Tibial nerve (tissue), 4 donors: ENCODE data around the gene CPAMD8. TPM values are rescaled to one million over a fixed set of nuclear protein-coding genes. Genes with fewer than 3 reads are reported as not detected.

Experiments
- DNase-seq, 2 donors: peaks; one replicate each; pipeline ENCODE4 v3.0.0-alpha.2; 2019; ENCODE audit warnings: low spot score in 2 of 2
- H3K27ac ChIP-seq, 4 donors: fragments of 200-600 bp; sonication (generic) in 3 of 4; one replicate each; pipeline ENCODE4 v1.5.1; 2017 to 2019; ENCODE audit warnings: mild to moderate bottlenecking in 1 of 4
- H3K27me3 ChIP-seq, 2 donors: fragments of 200-600 bp; sonication (generic) in 1 of 2; one replicate each; pipeline versions ENCODE4 v1.5.1 to v1.6.0; 2017 to 2019
- H3K36me3 ChIP-seq, 3 donors: fragments of 200-600 bp; sonication (generic); one replicate each; pipeline ENCODE4 v1.5.1; 2018 to 2019
- H3K4me1 ChIP-seq, 4 donors: fragments of 200-600 bp; sonication (generic) in 3 of 4; one replicate each; pipeline ENCODE4 v1.5.1; 2017 to 2019
- H3K4me3 ChIP-seq, 4 donors: fragments of 200-600 bp; sonication (generic) in 3 of 4; one replicate each; pipeline ENCODE4 v1.5.1; 2017 to 2019; ENCODE audit warnings: mild to moderate bottlenecking in 1 of 4, moderate library complexity in 1 of 4
- H3K9me3 ChIP-seq, 4 donors: fragments of 200-600 bp; sonication (generic) in 3 of 4; one replicate each; pipeline ENCODE4 v1.5.1; 2017 to 2019
- CTCF ChIP-seq, 5 experiments: fragments of 200-600 bp in 3 of 5; fragments of 450-650 bp in 2 of 5; sonication (generic) in 3 of 5; IDR thresholded peaks; one replicate each; pipeline ENCODE4 v1.5.1; 2016 to 2019; ENCODE audit warnings: antibody characterized with exemption in 5 of 5, mild to moderate bottlenecking in 3 of 5, moderate library complexity in 2 of 5
- EP300 ChIP-seq, 2 donors: sonication (generic); formaldehyde crosslinking; IDR thresholded peaks; one replicate each; pipeline ENCODE4 v1.6.1; 2017; ENCODE audit warnings: antibody characterized with exemption in 2 of 2, mild to moderate bottlenecking in 1 of 2
- POLR2A ChIP-seq, 2 donors: fragments of 450-650 bp; IDR thresholded peaks; one replicate each; pipeline ENCODE4 v1.6.1; 2017; ENCODE audit warnings: antibody characterized with exemption in 2 of 2, mild to moderate bottlenecking in 2 of 2, moderate library complexity in 2 of 2
- WGBS, 2 donors: methylation state at CpG; one replicate each; pipeline ENCODE4 v1.1.5; 2018; 5-methylcytosine and 5-hydroxymethylcytosine counted together
- total RNA-seq, 4 donors: library from RNA; depleted of rRNA; stranded (reverse); fragments of >200 nt; gene quantifications; one replicate each; pipeline ENCODE4 v1.1.0, GENCODE V29; 2016

CPAMD8 gene
- total RNA-seq, 4 donors from 2014 or later, result 9.8 to 26.3 (median 14.4) TPM

GRCh38 chr19:16893686-16893989 is 133.0 kb downstream of the CPAMD8 start:
- Histone ChIP-seq H3K9me3 (no peaks in the 10 kb centered on the region), H3K4me3 (no peak overlapping the region), H3K27ac (no peak overlapping the region), H3K27me3 (peaks cover 0 to 8% of the 10 kb centered on the region in 2 donors), H3K4me1 (peaks cover 0 to 31% (median 15%) of the 10 kb centered on the region in 4 donors), H3K36me3 (no peaks in the 10 kb centered on the region)
- TF ChIP-seq POLR2A (IDR thresholded peaks at IDR 0.05) (no peak), CTCF (IDR thresholded peaks at IDR 0.05) (no peak), EP300 (IDR thresholded peaks at IDR 0.05) (no peak)
- 66 to 70% methylated on average over 14 of the region's 14 CpGs for WGBS, 2 donors
- no peak for DNase-seq

GRCh38 chr19:16892868-16893685 is 133.5 kb downstream of the CPAMD8 start:
- no peak for DNase-seq
- Histone ChIP-seq H3K4me1 (peaks cover 0 to 33% (median 15%) of the 10 kb centered on the region in 4 donors), H3K27ac (no peak overlapping the region), H3K36me3 (no peaks in the 10 kb centered on the region), H3K4me3 (no peak overlapping the region), H3K9me3 (no peaks in the 10 kb centered on the region), H3K27me3 (peaks cover 0 to 12% of the 10 kb centered on the region in 2 donors)
- WGBS, 2 donors, result 82 to 86% methylated on average over 19 of the region's 19 CpGs
- TF ChIP-seq POLR2A (IDR thresholded peaks at IDR 0.05), result no peak
- no peak for TF ChIP-seq CTCF (IDR thresholded peaks at IDR 0.05)
- no peak for TF ChIP-seq EP300 (IDR thresholded peaks at IDR 0.05)

- no peak for TF ChIP-seq POLR2A (IDR thresholded peaks at IDR 0.05)
- TF ChIP-seq CTCF (IDR thresholded peaks at IDR 0.05), result no peak
- no peak for TF ChIP-seq EP300 (IDR thresholded peaks at IDR 0.05)
- Histone ChIP-seq H3K4me3 (no peak overlapping the region), H3K27me3 (peaks cover 0 to 19% of the 10 kb centered on the region in 2 donors), H3K9me3 (no peaks in the 10 kb centered on the region), H3K36me3 (no peaks in the 10 kb centered on the region), H3K4me1 (peaks cover 0 to 28% (median 10%) of the 10 kb centered on the region in 4 donors), H3K27ac (no peak overlapping the region)
- DNase-seq, result no peak
- 57 to 69% methylated on average over 4 of the region's 4 CpGs for WGBS, 2 donors
Observed at GRCh38 chr19:16892436-16892835, 134.2 kb downstream of the CPAMD8 start.

GRCh38 chr19:16891696-16892382 is 134.8 kb downstream of the CPAMD8 start:
- Histone ChIP-seq H3K4me1 (peaks cover 0 to 28% (median 10%) of the 10 kb centered on the region in 4 donors), H3K4me3 (no peak overlapping the region), H3K27me3 (peaks cover 0 to 21% of the 10 kb centered on the region in 2 donors), H3K27ac (no peak overlapping the region), H3K9me3 (no peaks in the 10 kb centered on the region), H3K36me3 (no peaks in the 10 kb centered on the region)
- TF ChIP-seq EP300 (IDR thresholded peaks at IDR 0.05) (no peak), POLR2A (IDR thresholded peaks at IDR 0.05) (no peak), CTCF (IDR thresholded peaks at IDR 0.05) (no peak)
- no peak for DNase-seq
- WGBS, 2 donors, result 68 to 72% methylated on average over 12 of the region's 12 CpGs
